ENCODE results near the gene DCP1A. TPM values are rescaled to one million over a fixed set of nuclear protein-coding genes. Genes with fewer than 3 reads are reported as not detected.
A peak's percentile ranks its signal among the peaks of the same experiment; 100 is the strongest.

The DCP1A gene
- total and polyA plus RNA-seq, 2 experiments from 2014 or later, result 34.3 to 67.0 TPM

DNA sequence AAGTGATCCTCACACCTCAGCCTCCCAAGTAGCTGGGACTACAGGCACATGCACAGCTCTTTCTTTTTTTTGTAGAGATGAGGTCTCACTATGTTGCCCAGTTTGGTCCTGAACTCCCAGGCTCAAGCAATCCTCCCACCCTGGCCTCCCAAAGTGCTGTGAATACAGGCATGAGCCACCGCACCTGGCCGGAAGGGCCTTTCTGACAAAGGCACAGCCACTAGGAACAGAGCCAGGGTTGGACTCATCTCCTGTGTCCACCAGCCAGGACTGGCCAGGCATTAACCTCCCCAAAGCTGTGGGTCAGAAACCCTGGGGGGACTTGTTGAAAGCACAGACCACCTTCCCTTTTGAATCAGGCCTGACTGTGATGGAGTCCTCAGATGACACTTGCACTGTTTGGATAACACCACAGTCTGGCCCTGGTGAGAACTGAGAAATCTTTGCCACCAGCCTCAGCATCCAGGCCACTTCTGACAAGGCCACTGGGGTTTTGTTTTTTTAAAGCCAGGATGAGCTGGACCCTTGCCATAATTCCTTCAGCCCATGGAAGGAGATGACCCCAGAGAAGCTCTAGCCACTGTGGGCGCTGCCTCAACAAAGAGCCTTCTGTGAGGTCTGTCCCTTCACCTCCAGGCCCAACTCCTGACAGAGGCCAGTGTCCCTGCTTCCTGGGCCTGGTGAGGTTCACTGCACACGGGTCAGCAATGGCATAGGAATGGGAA, 96.3 kb downstream of the DCP1A start:
- H3K27me3 ChIP-seq, result no peaks in the 10 kb centered on the region
- H3K9me3 ChIP-seq (ENCODE audit: low read depth), result no peaks in the 10 kb centered on the region
- no peak overlapping the region for H3K4me3 ChIP-seq
- H3K36me3 ChIP-seq, result no peaks in the 10 kb centered on the region
- TF ChIP-seq, protein P1, sequence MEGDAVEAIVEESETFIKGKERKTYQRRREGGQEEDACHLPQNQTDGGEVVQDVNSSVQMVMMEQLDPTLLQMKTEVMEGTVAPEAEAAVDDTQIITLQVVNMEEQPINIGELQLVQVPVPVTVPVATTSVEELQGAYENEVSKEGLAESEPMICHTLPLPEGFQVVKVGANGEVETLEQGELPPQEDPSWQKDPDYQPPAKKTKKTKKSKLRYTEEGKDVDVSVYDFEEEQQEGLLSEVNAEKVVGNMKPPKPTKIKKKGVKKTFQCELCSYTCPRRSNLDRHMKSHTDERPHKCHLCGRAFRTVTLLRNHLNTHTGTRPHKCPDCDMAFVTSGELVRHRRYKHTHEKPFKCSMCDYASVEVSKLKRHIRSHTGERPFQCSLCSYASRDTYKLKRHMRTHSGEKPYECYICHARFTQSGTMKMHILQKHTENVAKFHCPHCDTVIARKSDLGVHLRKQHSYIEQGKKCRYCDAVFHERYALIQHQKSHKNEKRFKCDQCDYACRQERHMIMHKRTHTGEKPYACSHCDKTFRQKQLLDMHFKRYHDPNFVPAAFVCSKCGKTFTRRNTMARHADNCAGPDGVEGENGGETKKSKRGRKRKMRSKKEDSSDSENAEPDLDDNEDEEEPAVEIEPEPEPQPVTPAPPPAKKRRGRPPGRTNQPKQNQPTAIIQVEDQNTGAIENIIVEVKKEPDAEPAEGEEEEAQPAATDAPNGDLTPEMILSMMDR (IDR thresholded peaks at IDR 0.05; ENCODE audit: low read depth, low read length), result no peak
- H3K27ac ChIP-seq, result no peak overlapping the region
- no peak for DNase-seq (ENCODE audit: low read depth in 1 of 2, low spot score in 1 of 2)
- peaks cover 8% of the 10 kb centered on the region for H3K4me1 ChIP-seq (ENCODE audit: low read depth)

DNA sequence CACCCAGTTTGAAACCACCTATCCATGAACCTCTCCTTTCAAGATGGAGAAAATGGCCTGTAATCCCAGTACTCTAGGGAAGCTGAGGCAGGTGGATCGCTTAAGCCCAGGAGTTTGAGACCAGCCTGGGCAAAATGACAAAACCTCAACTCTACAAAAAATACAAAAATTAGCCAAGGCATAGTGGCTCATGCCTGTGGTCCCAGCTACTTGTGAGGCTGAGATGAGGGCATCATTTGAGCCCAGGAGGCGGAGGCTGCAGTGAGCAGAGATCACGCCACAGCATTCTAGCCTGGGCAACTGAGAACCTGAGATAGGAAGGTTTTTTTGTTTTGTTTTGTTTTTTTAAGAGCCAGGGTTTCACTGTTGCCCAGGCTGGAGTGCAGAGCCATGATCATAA, 96.9 kb downstream of the DCP1A start:
- Histone ChIP-seq H3K36me3 (no peaks in the 10 kb centered on the region), H3K4me3 (no peak overlapping the region), H3K9me3 (ENCODE audit: low read depth) (no peaks in the 10 kb centered on the region), H3K27ac (no peak overlapping the region), H3K4me1 (ENCODE audit: low read depth) (peaks cover 8% of the 10 kb centered on the region), H3K27me3 (no peaks in the 10 kb centered on the region)
- TF ChIP-seq, protein P1 (IDR thresholded peaks at IDR 0.05; ENCODE audit: low read depth, low read length), result no peak
- no peak for DNase-seq (ENCODE audit: low read depth in 1 of 2, low spot score in 1 of 2)

DNA sequence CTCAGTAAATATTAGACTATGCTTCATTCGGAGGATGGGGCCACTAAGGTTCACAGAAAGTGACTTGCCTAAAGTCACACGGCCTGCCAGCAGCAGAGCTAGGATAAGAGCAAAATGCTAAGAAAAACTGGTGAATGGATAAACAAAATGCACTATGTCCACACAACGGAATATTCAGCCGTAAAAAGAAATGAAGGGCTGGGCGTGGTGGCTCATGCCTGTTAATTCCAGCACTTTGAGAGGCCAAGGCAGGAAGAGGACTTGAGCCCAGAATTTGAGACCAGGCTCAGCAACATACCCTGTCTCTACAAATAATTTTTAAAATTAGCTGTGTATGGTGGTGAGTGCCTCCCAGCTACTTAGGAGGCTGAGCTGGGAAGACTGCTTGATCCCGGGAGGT, 99.2 kb downstream of the DCP1A start:
- Histone ChIP-seq H3K4me3 (no peak overlapping the region), H3K9me3 (ENCODE audit: low read depth) (no peaks in the 10 kb centered on the region), H3K36me3 (no peaks in the 10 kb centered on the region), H3K27ac (no peak overlapping the region), H3K27me3 (no peaks in the 10 kb centered on the region), H3K4me1 (ENCODE audit: low read depth) (peaks cover 27% of the 10 kb centered on the region)
- no peak for DNase-seq (ENCODE audit: low read depth in 1 of 2, low spot score in 1 of 2)
- TF ChIP-seq, protein P1 (IDR thresholded peaks at IDR 0.05; ENCODE audit: low read depth, low read length), result no peak

DNA sequence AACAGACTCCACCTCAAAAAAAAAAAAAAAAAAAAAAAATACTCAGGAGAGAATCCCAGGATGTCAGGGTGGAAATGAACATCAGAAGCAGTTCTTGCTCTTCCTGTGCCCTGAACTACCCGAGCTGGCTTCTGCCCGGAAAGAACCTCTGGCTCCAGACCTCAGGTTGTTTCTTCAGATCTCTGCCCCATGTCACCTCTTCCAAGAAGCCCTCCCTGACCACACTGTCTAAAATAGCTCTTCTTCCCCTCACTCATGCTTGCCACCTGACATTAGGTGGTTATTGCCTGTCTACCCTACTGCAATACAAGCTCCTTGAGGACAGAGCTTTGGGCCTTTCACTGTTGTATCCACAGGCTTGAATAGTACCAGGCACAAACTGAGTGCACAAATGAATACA, 99.7 kb downstream of the DCP1A start:
- DNase-seq (ENCODE audit: low read depth in 1 of 2, low spot score in 1 of 2), result no peak
- Histone ChIP-seq H3K4me1 (ENCODE audit: low read depth) (peaks cover 29% of the 10 kb centered on the region), H3K4me3 (no peak overlapping the region), H3K9me3 (ENCODE audit: low read depth) (no peaks in the 10 kb centered on the region), H3K36me3 (no peaks in the 10 kb centered on the region), H3K27ac (no peak overlapping the region), H3K27me3 (no peaks in the 10 kb centered on the region)
- TF ChIP-seq, protein P1 (IDR thresholded peaks at IDR 0.05; ENCODE audit: low read depth, low read length), result no peak

DNA sequence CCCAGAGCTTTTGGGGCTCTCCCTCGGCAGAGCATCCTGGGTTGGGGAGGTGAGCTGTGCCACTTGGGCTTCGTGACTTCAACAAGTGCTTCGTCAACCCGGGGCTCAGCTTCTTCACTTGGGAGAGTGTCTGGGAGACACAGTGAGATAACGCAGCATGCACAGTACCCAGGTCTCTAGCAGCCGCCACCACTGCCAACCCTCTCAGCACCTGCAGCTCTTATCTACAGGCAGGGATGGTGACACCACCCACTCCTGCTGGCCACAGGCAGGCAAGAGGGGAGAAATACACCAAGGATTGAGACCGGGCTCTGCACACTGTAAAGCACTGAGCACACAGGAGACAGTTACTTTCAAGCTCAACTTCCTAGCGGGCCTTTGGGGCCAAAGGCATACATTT, 103.1 kb downstream of the DCP1A start:
- DNase-seq (ENCODE audit: low read depth in 1 of 2, low spot score in 1 of 2), result no peak
- Histone ChIP-seq H3K27ac (peak overlapping the region; percentile 67), H3K9me3 (ENCODE audit: low read depth) (no peaks in the 10 kb centered on the region), H3K36me3 (peaks cover 8% of the 10 kb centered on the region), H3K4me3 (no peak overlapping the region), H3K27me3 (no peaks in the 10 kb centered on the region), H3K4me1 (ENCODE audit: low read depth) (peaks cover 23% of the 10 kb centered on the region)
- TF ChIP-seq, protein P1 (IDR thresholded peaks at IDR 0.05; ENCODE audit: low read depth, low read length), result no peak
